Glutamatergic neuron (in vitro differentiated cells): ENCODE results near the gene RSRC1. TPM values are rescaled to one million over a fixed set of nuclear protein-coding genes. Genes with fewer than 3 reads are reported as not detected.

Source experiments
- DNase-seq: peaks from one replicate; pipeline ENCODE4 v3.0.0; 2022
- H3K27ac Mint-ChIP-seq: one replicate; pipeline ENCODE4 v1.8.0; 2020; ENCODE audit warnings: mild to moderate bottlenecking, mixed read lengths, inconsistent platforms; ENCODE audit not compliant: unreplicated experiment
- H3K27me3 Mint-ChIP-seq: one replicate; pipeline ENCODE4 v1.8.0; 2020; ENCODE audit warnings: mild to moderate bottlenecking, moderate library complexity, mixed read lengths, inconsistent platforms; ENCODE audit not compliant: unreplicated experiment
- H3K36me3 Mint-ChIP-seq: one replicate; pipeline ENCODE4 v1.8.0; 2020; ENCODE audit warnings: mild to moderate bottlenecking, mixed read lengths, inconsistent platforms; ENCODE audit not compliant: unreplicated experiment
- H3K4me1 Mint-ChIP-seq: one replicate; pipeline ENCODE4 v1.8.0; 2020; ENCODE audit warnings: mild to moderate bottlenecking, low read depth, mixed read lengths, inconsistent platforms; ENCODE audit not compliant: unreplicated experiment
- H3K4me3 Mint-ChIP-seq: one replicate; pipeline ENCODE4 v1.8.0; 2020; ENCODE audit warnings: mild to moderate bottlenecking, mixed read lengths, inconsistent platforms; ENCODE audit not compliant: unreplicated experiment
- H3K9me3 Mint-ChIP-seq: one replicate; pipeline ENCODE4 v1.8.0; 2020; ENCODE audit warnings: mild to moderate bottlenecking, moderate library complexity, mixed read lengths, inconsistent platforms; ENCODE audit not compliant: unreplicated experiment
- total RNA-seq: library from RNA; stranded (reverse); fragmentation: NEBNext Ultra II Directional; extraction: Animal tissue kit (Norgen Biotek cat#: 25700); gene quantifications from one replicate; pipeline ENCODE4 v1.2.1, GENCODE V29; 2021; ENCODE audit not compliant: unreplicated experiment
- TF ChIP-seq, protein P1 (sequence below): fragments of 200-600 bp; sonication (generic); IDR thresholded peaks from one replicate; pipeline ENCODE4 v1.5.0; 2021; ENCODE audit not compliant: partially characterized antibody, unreplicated experiment

RSRC1 gene
- total RNA-seq, 1 donor from 2014 or later: 93.9 TPM

GRCh38 chr3:158098834-158099424, 11.0 kb upstream of the RSRC1 start:
- Mint-ChIP-seq H3K4me3 (peak overlapping the region; percentile 88), H3K36me3 (peaks cover 23% of the 10 kb centered on the region), H3K27me3 (peaks cover 37% of the 10 kb centered on the region), H3K4me1 (peaks cover 37% of the 10 kb centered on the region), H3K9me3 (peaks cover 41% of the 10 kb centered on the region), H3K27ac (no peak overlapping the region)
- TF ChIP-seq, protein P1, sequence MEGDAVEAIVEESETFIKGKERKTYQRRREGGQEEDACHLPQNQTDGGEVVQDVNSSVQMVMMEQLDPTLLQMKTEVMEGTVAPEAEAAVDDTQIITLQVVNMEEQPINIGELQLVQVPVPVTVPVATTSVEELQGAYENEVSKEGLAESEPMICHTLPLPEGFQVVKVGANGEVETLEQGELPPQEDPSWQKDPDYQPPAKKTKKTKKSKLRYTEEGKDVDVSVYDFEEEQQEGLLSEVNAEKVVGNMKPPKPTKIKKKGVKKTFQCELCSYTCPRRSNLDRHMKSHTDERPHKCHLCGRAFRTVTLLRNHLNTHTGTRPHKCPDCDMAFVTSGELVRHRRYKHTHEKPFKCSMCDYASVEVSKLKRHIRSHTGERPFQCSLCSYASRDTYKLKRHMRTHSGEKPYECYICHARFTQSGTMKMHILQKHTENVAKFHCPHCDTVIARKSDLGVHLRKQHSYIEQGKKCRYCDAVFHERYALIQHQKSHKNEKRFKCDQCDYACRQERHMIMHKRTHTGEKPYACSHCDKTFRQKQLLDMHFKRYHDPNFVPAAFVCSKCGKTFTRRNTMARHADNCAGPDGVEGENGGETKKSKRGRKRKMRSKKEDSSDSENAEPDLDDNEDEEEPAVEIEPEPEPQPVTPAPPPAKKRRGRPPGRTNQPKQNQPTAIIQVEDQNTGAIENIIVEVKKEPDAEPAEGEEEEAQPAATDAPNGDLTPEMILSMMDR: no peak
- DNase-seq: no peak

DNA sequence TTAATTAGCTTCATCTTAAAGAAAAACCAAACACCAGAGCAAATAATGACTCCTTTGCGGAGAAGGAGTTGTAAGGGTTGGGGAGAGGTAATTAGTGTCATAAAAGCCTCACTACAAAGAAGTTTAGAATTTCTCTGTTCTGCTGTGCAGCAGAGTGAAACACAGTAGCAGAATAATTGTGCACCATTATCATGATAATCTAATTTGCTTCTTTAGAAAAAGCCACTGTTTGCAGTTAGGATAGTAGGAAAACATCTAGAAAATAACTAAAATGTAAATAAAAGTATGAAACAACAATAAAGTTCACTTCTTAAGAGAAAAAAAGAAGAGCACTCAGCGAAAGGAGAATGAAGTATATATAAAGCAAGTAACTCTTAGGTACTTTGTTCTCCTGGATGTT, 9.2 kb upstream of the RSRC1 start:
- peak overlapping the region; percentile 81 for H3K27ac Mint-ChIP-seq
- TF ChIP-seq, protein P1: no peak
- H3K4me1 Mint-ChIP-seq: peaks cover 34% of the 10 kb centered on the region
- peak overlapping the region; percentile 100 for H3K4me3 Mint-ChIP-seq
- peaks cover 43% of the 10 kb centered on the region for H3K27me3 Mint-ChIP-seq
- H3K36me3 Mint-ChIP-seq: peaks cover 23% of the 10 kb centered on the region
- peaks cover 47% of the 10 kb centered on the region for H3K9me3 Mint-ChIP-seq
- DNase-seq: no peak

GRCh38 chr3:158101335-158102241, 8.3 kb upstream of the RSRC1 start:
- Mint-ChIP-seq H3K27ac (peak overlapping the region; percentile 99), H3K4me3 (peak overlapping the region; percentile 100), H3K36me3 (peaks cover 23% of the 10 kb centered on the region), H3K4me1 (peaks cover 31% of the 10 kb centered on the region), H3K27me3 (peaks cover 47% of the 10 kb centered on the region), H3K9me3 (peaks cover 48% of the 10 kb centered on the region)
- TF ChIP-seq, protein P1: no peak
- DNase-seq: peak; percentile 41

GRCh38 chr3:158102242-158103080, 7.4 kb upstream of the RSRC1 start:
- Mint-ChIP-seq H3K4me3 (peak overlapping the region; percentile 100), H3K27ac (peak overlapping the region; percentile 99), H3K4me1 (peaks cover 27% of the 10 kb centered on the region), H3K9me3 (peaks cover 56% of the 10 kb centered on the region), H3K27me3 (peaks cover 55% of the 10 kb centered on the region), H3K36me3 (peaks cover 18% of the 10 kb centered on the region)
- DNase-seq: peak; percentile 49
- TF ChIP-seq, protein P1: no peak
